K562 (cell line): Measurements from ENCODE around the gene ELP5. TPM values are rescaled to one million over a fixed set of nuclear protein-coding genes. Genes with fewer than 3 reads are reported as not detected.

ENCODE experiments used
- BCOR ChIP-seq: fragments of 450-650 bp; IDR thresholded peaks from 2 replicates; pipeline ENCODE4 v1.6.1; 2016
- CHD1 ChIP-seq: fragments of 200-600 bp; sonication (generic); IDR thresholded peaks from one replicate; pipeline ENCODE4 v1.6.1; 2012; ENCODE audit warnings: mild to moderate bottlenecking, moderate library complexity, low read length, inconsistent platforms
- E4F1 ChIP-seq: fragments of 250-450 bp; sonication (Bioruptor Pico); IDR thresholded peaks from 2 replicates; pipeline ENCODE4 v1.5.0; 2021; ENCODE audit warnings: mild to moderate bottlenecking, borderline replicate concordance
- FOXA3 ChIP-seq, 2 experiments: fragments of 450-650 bp in 1 of 2; sonication (generic) in 1 of 2; formaldehyde crosslinking; IDR thresholded peaks in 1 of 2; conservative IDR thresholded peaks in 1 of 2; 2 replicates each; pipeline versions ENCODE4 v1.4.0 to v1.8.0; 2020 to 2022; ENCODE audit warnings: mild to moderate bottlenecking in 2 of 2, missing genetic modification reagents in 1 of 2
- HINFP ChIP-seq: fragments of 450-650 bp; conservative IDR thresholded peaks from 2 replicates; pipeline ENCODE4 v1.6.1; 2016; ENCODE audit warnings: missing genetic modification characterization, low read depth, mild to moderate bottlenecking, control low read depth, missing compliant biosample characterization
- HMGXB4 ChIP-seq: sonication (generic); formaldehyde crosslinking; IDR thresholded peaks from 2 replicates; pipeline ENCODE4 v1.8.1; 2023; ENCODE audit warnings: mild to moderate bottlenecking, missing genetic modification reagents
- HOXB6 ChIP-seq: fragments of 250-450 bp; sonication (Bioruptor Pico); IDR thresholded peaks from 2 replicates; pipeline ENCODE4 v1.5.1; 2022; ENCODE audit warnings: mild to moderate bottlenecking, borderline replicate concordance
- IFI16 ChIP-seq: fragments of 250-450 bp; sonication (Bioruptor Pico); IDR thresholded peaks from 2 replicates; pipeline ENCODE4 v2.1.2; 2022; ENCODE audit warnings: mild to moderate bottlenecking, inconsistent platforms
- KDM2B ChIP-seq: fragments of 250-450 bp; sonication (Bioruptor Pico); IDR thresholded peaks from 2 replicates; pipeline ENCODE4 v1.8.0; 2021; ENCODE audit warnings: mild to moderate bottlenecking, moderate library complexity
- OTX1 ChIP-seq: fragments of 450-650 bp; formaldehyde crosslinking; IDR thresholded peaks from 2 replicates; pipeline ENCODE4 v1.4.0; 2022; ENCODE audit warnings: mild to moderate bottlenecking
- PCBP2 ChIP-seq: fragments of 200-400 bp; formaldehyde crosslinking; IDR thresholded peaks from 2 replicates; pipeline ENCODE4 v1.6.1; 2018; ENCODE audit warnings: low read length, low read depth, mild to moderate bottlenecking, moderate library complexity; ENCODE audit not compliant: poor library complexity, severe bottlenecking
- SMAD2 ChIP-seq: fragments of 150-350 bp; IDR thresholded peaks from 2 replicates; pipeline ENCODE4 v1.6.1; 2014; ENCODE audit warnings: low read depth, mild to moderate bottlenecking, low read length
- TAF15 ChIP-seq: fragments of 200-400 bp; formaldehyde crosslinking; IDR thresholded peaks from 2 replicates; pipeline ENCODE4 v1.6.1; 2017; ENCODE audit warnings: mild to moderate bottlenecking, low read depth, low read length, moderate library complexity
- UBTF ChIP-seq, 2 experiments: IDR thresholded peaks; 2 replicates each; pipeline ENCODE4 v1.6.1; 2012; ENCODE audit warnings: improper control_type of control experiment in 2 of 2, low read depth in 2 of 2, low read length in 2 of 2, borderline replicate concordance in 1 of 2
- XRCC4 ChIP-seq: IDR thresholded peaks from one replicate; pipeline ENCODE4 v1.6.1; 2011; ENCODE audit not compliant: insufficient read depth, insufficient read length; ENCODE audit errors: extremely low read depth
- ZFPM2 ChIP-seq: fragments of 250-450 bp; sonication (Bioruptor Pico); IDR thresholded peaks from 2 replicates; pipeline ENCODE4 v1.5.1; 2022; ENCODE audit warnings: mild to moderate bottlenecking
- ZNF224 ChIP-seq: sonication (generic); formaldehyde crosslinking; IDR thresholded peaks from 2 replicates; pipeline ENCODE4 v1.8.0; 2022; ENCODE audit warnings: mild to moderate bottlenecking, missing genetic modification reagents
- ZNF444 ChIP-seq: fragments of 250-450 bp; sonication (Bioruptor Pico); IDR thresholded peaks from 2 replicates; pipeline ENCODE4 v1.4.0; 2020; ENCODE audit warnings: mild to moderate bottlenecking, moderate library complexity
- ZNF696 ChIP-seq: fragments of 250-450 bp; sonication (Bioruptor Pico); conservative IDR thresholded peaks from 2 replicates; pipeline ENCODE4 v1.4.0; 2020; ENCODE audit warnings: mild to moderate bottlenecking, moderate library complexity
- ZNF77 ChIP-seq: fragments of 250-450 bp; sonication (Bioruptor Pico); IDR thresholded peaks from 2 replicates; pipeline ENCODE4 v1.5.0; 2020
- polyA plus RNA-seq, 8 experiments: library from polyadenylated mRNA; depleted of rRNA in 4 of 8; stranded (reverse) in 5 of 8; unstranded in 3 of 8; fragments of >200 nt; fragmentation: Nextera tagmentation in 2 of 8; fragmentation: Illumina TruSeq in 1 of 8; extraction: Ambion mirVana in 2 of 8; extraction: Trizol in 1 of 8; gene quantifications; 2 replicates each; pipeline versions ENCODE4 v1.2.1 to v1.2.3, GENCODE V29; 2011 to 2014; ENCODE audit warnings: inconsistent platforms in 1 of 8, missing spikeins in 1 of 8
- total RNA-seq, 7 experiments: library from RNA; depleted of rRNA in 6 of 7; stranded (reverse); fragments of >200 nt in 6 of 7; fragmentation: Illumina TruSeq in 2 of 7; extraction: Trizol in 2 of 7; gene quantifications; 2 replicates each; pipeline versions ENCODE4 v1.2.1 to v1.2.3, GENCODE V29; 2011 to 2021; ENCODE audit warnings: low replicate concordance in 1 of 7

Gene ELP5
- total and polyA plus RNA-seq, 9 of the 15 experiments (the other 6 are each of a cell fraction or from before 2014, with no cell fraction given), result 25.7 to 77.9 (median 52.9) TPM

- no peak for TF ChIP-seq FOXA3 (CRISPR knock-in tag; conservative IDR thresholded peaks at IDR 0.05 in 1 of 2, IDR thresholded peaks at IDR 0.05 in 1 of 2)
- TF ChIP-seq SMAD2, result no peak
- TF ChIP-seq E4F1, result no peak
- no peak for TF ChIP-seq ZNF696 (CRISPR knock-in tag)
- no peak for TF ChIP-seq PCBP2
- no peak for TF ChIP-seq IFI16
- no peak for TF ChIP-seq TAF15
- peak; percentile 66; the same call in 1 of the 2 replicates for TF ChIP-seq OTX1 (CRISPR knock-in tag)
- TF ChIP-seq UBTF (IDR thresholded peaks at IDR 0.05; ENCODE audit: borderline replicate concordance in 1 of 2, low read depth in 2 of 2, low read length in 2 of 2), result no peak
- no peak for TF ChIP-seq CHD1
- peak; percentile 77 for TF ChIP-seq BCOR
- no peak for TF ChIP-seq ZNF224 (CRISPR knock-in tag)
- TF ChIP-seq KDM2B (CRISPR knock-in tag), result no peak
- 0 out of 2 replicates have a peak, but pooled peaks have one; percentile 50 for TF ChIP-seq HMGXB4 (CRISPR knock-in tag)
- TF ChIP-seq ZNF77 (CRISPR knock-in tag), result no peak
- TF ChIP-seq ZFPM2 (CRISPR knock-in tag), result no peak
- TF ChIP-seq XRCC4, result no peak
- no peak for TF ChIP-seq HINFP (tag)
- no peak for TF ChIP-seq ZNF444 (CRISPR knock-in tag)
- no peak for TF ChIP-seq HOXB6 (CRISPR knock-in tag)
These were observed 9.1 kb upstream of the ELP5 start (continued) for GRCh38 chr17:7242717-7243452.
